Measurements from ENCODE around the gene PITX2. TPM values are rescaled to one million over a fixed set of nuclear protein-coding genes. Genes with fewer than 3 reads are reported as not detected.

The PITX2 gene
- total RNA-seq, 1 donor from 2014 or later = 0.26 TPM

DNA sequence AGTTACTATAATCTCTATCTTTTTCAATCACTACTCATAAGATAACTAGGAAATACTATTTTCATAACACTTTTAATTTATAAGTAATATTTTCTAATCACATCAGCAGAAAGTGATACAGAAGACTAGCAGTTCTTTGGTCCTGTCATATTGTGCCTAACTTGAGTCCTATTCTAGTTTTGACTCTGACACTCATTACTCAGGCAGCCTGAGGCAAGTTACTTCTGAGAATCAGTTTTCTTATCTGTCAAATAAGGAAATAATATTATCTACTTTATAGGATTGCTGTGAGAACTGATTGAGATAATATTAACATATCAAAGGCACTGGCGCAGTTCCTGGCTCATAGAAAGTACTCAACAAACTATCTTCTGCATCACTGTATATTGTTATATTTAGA, 17.8 kb downstream of the PITX2 start:
- no peaks in the 10 kb centered on the region for H3K36me3 ChIP-seq (ENCODE audit: control insufficient read depth, insufficient read depth, low read length)
- no peak overlapping the region for H3K4me3 ChIP-seq (ENCODE audit: low read depth, low read length)
- FAIRE-seq (no peak), DNase-seq (ENCODE audit: low read depth) (no peak)
- TF ChIP-seq, protein P1, sequence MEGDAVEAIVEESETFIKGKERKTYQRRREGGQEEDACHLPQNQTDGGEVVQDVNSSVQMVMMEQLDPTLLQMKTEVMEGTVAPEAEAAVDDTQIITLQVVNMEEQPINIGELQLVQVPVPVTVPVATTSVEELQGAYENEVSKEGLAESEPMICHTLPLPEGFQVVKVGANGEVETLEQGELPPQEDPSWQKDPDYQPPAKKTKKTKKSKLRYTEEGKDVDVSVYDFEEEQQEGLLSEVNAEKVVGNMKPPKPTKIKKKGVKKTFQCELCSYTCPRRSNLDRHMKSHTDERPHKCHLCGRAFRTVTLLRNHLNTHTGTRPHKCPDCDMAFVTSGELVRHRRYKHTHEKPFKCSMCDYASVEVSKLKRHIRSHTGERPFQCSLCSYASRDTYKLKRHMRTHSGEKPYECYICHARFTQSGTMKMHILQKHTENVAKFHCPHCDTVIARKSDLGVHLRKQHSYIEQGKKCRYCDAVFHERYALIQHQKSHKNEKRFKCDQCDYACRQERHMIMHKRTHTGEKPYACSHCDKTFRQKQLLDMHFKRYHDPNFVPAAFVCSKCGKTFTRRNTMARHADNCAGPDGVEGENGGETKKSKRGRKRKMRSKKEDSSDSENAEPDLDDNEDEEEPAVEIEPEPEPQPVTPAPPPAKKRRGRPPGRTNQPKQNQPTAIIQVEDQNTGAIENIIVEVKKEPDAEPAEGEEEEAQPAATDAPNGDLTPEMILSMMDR (IDR thresholded peaks at IDR 0.05; ENCODE audit: insufficient read depth, low read length, severe bottlenecking) = no peak
- peaks cover 4% of the 10 kb centered on the region for H3K27me3 ChIP-seq (ENCODE audit: control insufficient read depth, insufficient read depth, low read length)

DNA sequence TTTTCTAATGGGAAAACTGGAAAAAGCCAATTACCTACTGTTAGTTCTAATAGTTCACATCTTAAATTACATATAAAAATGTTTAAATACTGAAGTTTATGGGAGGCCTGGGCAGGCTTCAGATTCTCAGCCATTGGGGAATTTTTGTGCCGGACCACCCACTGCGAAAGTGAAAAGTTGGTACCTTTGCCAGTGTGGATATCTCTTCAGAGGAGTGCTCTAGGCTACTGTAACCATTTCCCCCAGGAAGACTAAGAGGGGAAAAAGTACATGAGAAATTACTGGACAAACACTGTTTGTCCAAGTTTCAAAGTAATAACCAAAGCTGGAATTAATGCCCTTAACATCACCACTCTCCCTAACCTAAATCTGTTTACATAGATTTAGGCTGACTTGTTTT, 20.8 kb downstream of the PITX2 start:
- TF ChIP-seq, protein P1 (IDR thresholded peaks at IDR 0.05; ENCODE audit: insufficient read depth, low read length, severe bottlenecking) = no peak
- Histone ChIP-seq H3K36me3 (ENCODE audit: control insufficient read depth, insufficient read depth, low read length) (no peaks in the 10 kb centered on the region), H3K27me3 (ENCODE audit: control insufficient read depth, insufficient read depth, low read length) (no peaks in the 10 kb centered on the region), H3K4me3 (ENCODE audit: low read depth, low read length) (no peak overlapping the region)
- FAIRE-seq (no peak), DNase-seq (ENCODE audit: low read depth) (no peak)

DNA sequence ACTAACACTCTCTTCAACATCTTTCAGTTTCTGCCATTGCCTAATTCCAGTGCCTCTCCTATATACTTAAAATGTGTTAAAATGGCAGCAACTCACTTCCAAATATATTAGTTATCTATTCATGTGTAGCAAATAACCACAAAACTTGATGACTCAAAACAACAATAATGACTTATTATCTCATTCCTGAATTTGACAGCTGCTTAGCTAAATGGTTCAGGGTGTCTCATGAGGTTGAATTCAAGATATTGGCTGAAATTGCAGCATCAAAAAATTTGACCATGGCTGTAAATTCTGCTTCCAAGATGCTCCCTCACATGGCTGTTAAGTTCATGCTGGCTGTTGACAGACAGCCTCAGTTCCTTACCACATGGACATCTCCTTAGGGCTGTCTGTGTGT, 25.3 kb downstream of the PITX2 start:
- TF ChIP-seq, protein P1 (IDR thresholded peaks at IDR 0.05; ENCODE audit: insufficient read depth, low read length, severe bottlenecking) = no peak
- no peak for DNase-seq (ENCODE audit: low read depth)
- Histone ChIP-seq H3K36me3 (ENCODE audit: control insufficient read depth, insufficient read depth, low read length) (no peaks in the 10 kb centered on the region), H3K27me3 (ENCODE audit: control insufficient read depth, insufficient read depth, low read length) (no peaks in the 10 kb centered on the region), H3K4me3 (ENCODE audit: low read depth, low read length) (no peak overlapping the region)
- no peak for FAIRE-seq

DNA sequence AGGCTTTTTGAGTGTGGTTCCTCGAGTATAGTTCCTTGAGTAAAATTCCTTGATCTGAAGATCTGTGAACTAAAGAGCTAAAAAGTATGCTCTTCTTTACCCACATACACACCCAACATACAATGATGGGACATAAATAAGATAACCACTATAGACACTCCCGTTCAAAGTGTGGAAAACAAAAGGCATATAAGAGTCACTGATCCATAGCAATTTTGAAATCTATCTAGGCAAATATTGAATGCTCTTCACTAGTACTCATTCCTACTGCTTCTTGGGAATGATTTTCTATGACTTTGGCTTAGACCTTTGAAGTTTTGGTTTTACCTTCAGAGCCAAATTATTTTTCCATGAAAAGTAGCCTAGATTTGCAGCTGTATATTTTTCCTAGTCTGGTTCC, 26.4 kb downstream of the PITX2 start:
- FAIRE-seq = no peak
- Histone ChIP-seq H3K4me3 (ENCODE audit: low read depth, low read length) (no peak overlapping the region), H3K36me3 (ENCODE audit: control insufficient read depth, insufficient read depth, low read length) (no peaks in the 10 kb centered on the region), H3K27me3 (ENCODE audit: control insufficient read depth, insufficient read depth, low read length) (no peaks in the 10 kb centered on the region)
- TF ChIP-seq, protein P1 (IDR thresholded peaks at IDR 0.05; ENCODE audit: insufficient read depth, low read length, severe bottlenecking) = no peak
- DNase-seq (ENCODE audit: low read depth) = no peak

DNA sequence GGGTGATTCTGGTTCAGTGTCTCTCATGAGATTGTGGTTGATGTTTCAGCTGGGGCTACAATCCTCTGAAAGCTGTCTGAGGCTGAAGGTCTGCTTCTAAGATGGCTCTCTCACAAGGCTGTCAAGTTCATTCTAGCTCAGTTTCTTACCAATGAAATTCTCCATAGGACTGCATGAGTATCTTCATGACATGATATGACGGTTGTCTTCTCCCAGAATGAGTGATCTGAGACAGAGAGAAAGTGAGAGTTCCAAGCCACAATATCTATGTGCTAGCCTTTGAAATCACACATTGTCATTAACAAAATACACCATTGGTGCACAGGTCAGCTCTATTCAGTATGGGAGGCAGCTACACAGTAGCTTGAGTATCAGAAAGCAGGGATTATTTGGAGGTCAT, 27.3 kb downstream of the PITX2 start:
- DNase-seq (ENCODE audit: low read depth) (no peak), FAIRE-seq (no peak)
- Histone ChIP-seq H3K27me3 (ENCODE audit: control insufficient read depth, insufficient read depth, low read length) (no peaks in the 10 kb centered on the region), H3K4me3 (ENCODE audit: low read depth, low read length) (no peak overlapping the region), H3K36me3 (ENCODE audit: control insufficient read depth, insufficient read depth, low read length) (no peaks in the 10 kb centered on the region)
- TF ChIP-seq, protein P1 (IDR thresholded peaks at IDR 0.05; ENCODE audit: insufficient read depth, low read length, severe bottlenecking) = no peak

DNA sequence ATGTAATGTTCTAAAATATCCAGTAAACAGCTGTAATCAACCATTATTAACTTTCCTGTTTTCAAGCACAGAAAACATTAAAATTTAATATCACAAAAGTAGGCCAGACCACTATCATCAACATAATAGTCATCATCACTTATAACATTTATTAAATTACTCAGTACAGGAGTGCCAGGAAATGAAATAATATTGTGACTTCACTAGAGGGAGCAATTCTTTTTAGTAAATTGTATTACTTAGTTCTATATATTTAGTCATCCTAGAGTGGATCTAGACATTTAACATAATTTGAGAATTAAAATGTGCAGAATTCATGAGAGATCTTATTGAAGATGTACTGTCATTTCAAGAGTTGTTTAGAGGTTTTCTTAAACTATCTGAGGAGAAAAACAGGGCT, 33.6 kb downstream of the PITX2 start:
- no peak overlapping the region for H3K4me3 ChIP-seq (ENCODE audit: low read depth, low read length)
- TF ChIP-seq, protein P1 (IDR thresholded peaks at IDR 0.05; ENCODE audit: insufficient read depth, low read length, severe bottlenecking) = no peak
- FAIRE-seq (no peak), DNase-seq (ENCODE audit: low read depth) (peak; percentile 24)
- no peaks in the 10 kb centered on the region for H3K27me3 ChIP-seq (ENCODE audit: control insufficient read depth, insufficient read depth, low read length)
- H3K36me3 ChIP-seq (ENCODE audit: control insufficient read depth, insufficient read depth, low read length) = no peaks in the 10 kb centered on the region
